AML-193 (cell line): ENCODE data around the gene SDF2L1.
"Not testable (repeated sequence)": the region's sequence is repeated elsewhere in the genome, so short reads cannot be mapped to it uniquely, and the experiment has no call there.

Experiments
- DNase-seq, 2 experiments: peaks; one replicate each; lab custom pipeline; 2025; lab: John Stamatoyannopoulos, UW

SDF2L1 gene, protein sequence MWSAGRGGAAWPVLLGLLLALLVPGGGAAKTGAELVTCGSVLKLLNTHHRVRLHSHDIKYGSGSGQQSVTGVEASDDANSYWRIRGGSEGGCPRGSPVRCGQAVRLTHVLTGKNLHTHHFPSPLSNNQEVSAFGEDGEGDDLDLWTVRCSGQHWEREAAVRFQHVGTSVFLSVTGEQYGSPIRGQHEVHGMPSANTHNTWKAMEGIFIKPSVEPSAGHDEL

DNA sequence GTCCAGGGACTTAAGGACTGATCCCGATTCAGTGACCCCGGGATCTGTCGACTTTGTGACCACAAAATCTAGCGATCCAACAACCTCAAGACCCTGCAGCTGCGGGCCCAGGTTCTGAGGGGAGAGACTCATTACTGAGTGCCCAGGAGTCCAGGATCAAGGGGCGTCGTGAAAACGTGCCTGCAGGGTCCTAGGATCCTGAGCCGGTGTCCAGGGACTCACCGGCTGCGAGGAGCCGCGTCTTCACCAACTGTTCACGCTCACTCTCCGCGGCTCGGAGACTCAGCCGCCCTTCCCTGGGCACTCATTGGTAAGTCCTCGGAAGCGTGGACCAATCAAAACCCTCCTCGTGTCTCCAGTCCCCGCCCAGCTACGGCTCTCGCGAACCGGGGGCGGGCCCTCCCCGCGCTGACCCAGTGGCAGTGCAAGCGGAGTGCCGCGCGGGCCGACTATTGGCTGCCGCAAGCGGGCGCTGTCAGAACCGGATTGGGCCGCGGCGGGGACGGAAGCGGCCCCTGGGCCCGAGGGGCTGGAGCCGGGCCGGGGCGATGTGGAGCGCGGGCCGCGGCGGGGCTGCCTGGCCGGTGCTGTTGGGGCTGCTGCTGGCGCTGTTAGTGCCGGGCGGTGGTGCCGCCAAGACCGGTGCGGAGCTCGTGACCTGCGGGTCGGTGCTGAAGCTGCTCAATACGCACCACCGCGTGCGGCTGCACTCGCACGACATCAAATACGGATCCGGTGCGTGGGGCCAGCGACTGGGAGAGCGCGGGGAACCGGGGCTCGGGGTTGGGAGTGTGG lies at the start of gene SDF2L1:
SDF2L1 (plus strand) TSS at position 514 of the 795 bp plus-strand sequence; CDS start at position 549, 35 bp downstream.
- peak; percentile 90 to 97 for DNase-seq

DNA sequence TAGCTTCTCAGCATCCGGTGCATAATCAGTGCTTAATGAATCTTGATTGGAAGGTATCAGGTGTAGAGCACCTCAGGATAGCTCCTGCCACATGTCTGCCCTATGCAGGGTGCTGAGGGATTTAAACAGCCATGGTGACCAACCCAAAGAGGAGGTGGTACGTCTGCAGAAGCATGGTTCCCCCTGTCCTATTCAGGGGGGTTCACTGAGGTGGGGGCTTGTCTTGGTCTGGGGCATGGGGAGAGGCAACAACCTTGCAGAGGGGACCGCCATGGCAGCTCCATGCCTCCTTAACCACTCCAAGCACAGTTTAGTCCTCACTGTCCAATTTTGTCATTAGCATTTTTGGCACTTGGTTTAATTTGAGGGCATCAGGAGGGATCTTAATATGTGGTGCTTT lies 49.7 kb upstream of the SDF2L1 start:
- DNase-seq: no peak

DNA sequence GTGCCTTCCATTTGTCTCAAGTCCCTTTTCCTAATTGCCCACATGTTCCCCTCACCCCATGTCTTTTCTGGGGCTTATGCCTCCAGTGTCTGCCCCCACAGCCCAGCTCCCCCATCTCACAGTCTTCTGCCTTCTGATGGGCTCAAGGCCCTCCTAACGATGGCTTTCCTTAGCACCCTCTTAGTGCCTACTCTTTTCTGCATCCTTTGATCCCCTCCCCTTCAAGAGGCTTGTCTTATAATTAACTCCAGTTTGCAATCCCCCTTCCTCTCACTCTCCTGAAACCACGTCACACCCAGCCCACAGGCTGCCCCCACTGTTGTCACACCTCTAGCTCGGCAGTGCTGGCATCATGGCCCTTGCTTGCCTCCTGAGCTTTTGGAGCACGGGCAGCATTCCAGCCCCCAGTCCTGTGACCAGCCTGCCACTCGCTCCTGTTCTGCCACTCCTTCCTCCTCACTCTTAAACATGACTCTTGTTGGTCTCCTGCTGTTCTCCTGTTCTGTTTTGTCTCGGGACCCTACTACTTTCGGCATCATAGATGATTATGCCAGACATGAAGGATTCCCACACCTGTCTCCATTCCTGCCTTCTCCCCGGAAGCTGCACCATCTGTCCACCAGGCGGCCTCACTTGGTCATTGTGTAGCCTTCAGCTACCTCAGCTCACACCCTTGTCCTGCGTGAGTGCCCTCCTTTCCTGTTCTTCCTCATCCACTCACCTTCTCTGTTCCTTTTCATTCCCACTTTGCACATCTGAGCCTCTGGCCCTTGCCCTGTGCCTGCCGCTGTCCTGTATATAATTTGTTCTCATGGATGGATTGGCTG lies 48.5 kb upstream of the SDF2L1 start:
- no peak for DNase-seq

DNA sequence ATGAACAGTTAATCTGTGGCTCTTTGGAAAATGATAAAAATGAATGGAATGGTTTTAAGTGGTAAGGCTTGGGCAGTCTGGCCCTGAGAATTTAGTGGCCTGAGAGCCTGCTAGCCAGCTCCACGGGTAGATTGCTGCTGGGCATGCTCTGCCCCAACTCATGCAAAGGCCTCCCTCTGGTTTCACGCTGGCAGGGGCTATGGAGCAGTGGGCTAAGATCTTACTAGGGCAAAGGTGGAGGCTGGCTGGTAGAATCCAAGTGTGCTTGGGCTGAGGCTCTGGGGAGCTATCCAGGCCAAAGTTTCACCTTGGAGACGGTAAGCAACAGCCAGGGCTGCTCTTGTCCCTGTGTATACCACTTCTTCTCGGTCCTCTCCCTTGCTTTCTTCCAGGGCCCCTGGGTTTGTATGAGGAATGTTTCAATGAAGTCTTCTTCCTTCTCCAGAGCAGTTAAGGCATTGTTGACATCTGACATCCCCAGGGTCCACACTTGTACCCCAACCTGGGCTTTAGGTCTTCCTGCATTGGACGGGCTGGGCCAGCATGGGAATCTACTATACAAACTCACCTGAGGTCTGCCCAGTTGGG lies 47.1 kb upstream of the SDF2L1 start:
- no peak for DNase-seq

DNA sequence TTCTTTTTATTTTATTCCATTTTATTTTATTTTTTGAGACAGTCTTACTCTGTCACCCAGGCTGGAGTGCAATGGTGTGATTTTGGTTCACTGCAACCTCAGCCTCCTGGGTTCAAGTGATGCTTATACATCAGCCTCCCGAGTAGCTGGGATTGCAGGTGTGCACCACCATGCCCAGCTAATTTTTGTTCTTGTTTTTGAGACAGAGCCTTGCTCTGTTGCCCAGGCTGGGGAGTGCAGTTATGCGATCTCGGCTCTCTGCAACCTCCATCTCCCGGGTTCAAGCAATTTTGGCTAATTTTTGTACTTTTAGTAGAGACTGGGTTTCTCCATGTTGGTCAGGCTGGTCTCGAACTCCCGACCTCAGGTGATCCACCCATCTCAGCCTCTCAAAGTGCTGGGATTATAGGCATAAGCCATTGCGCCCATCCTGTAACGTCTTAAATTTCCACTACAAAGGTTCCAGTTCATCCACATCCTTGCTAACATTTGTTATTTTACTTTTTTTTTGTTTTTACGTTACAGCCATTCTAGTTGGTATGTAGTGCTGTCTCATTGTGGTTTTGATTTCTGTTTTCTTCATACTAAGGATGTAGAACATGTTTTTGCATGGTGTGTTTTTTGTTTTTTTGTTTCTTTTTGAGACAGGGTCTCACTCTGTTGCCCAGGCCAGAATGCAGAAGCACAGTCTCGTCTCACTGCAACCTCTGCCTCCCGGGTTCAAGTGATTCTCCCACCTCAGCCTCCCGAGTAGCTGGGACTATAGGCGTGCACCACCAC lies 45.6 kb upstream of the SDF2L1 start:
- not testable (repeated sequence) for DNase-seq

DNA sequence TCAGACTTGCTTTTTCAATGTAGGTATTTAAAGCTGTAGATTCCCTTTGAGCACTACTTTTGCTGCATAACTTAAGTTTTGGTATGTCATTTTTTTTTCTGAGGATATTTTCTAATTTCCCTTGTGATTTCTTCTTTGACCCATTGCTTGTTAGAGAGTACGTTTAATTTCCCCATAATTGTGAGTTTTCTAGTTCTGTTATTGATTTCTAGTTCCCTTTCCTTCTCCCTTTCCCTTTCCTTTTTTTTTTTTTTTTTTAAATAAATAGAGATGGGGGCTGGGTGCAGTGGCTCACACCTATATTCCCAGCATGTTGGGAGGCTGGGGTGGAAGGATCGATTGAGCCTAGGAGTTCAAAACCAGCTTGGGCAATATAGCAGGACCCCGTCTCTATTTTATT lies 43.8 kb upstream of the SDF2L1 start:
- no peak for DNase-seq

DNA sequence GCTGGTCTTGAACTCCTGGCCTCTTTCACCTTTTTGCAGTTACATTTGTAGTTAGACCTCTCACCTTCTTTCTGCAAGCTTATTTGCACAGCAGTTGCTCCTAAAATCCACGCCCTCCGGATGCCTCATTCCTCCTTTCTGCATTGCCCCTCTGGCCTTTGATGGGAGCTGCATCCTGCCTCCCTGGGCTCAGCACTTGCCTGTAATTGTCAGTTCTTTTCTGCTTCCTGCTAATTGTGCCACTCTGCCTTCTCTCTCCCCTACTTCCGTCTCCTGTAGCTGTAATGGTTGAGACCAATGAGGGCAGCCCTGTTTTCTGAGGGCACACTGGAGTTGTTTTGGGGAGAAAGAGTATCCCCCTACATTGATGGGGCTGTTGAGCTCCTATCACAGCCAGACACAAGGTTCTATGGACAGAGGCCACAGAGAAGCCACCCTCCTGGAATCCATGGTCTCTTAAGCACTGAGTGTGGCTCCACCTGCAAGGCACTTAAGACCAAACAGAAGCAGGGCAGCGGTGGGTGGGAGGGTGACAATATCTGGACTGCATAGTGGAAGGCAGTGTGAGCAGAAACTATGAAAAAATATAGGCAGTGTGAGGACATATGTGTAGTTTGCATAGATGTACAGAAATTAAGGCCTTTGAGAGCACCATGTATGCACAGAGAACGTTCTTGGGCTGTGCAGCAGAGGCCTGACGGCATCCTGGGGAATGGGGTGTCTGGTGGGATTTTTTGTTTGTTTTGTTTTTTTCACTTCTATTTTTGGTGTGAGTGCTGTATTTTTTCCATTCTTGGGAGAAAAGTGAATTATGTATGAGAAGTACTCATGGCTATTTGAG lies 42.8 kb upstream of the SDF2L1 start:
- DNase-seq: no peak

DNA sequence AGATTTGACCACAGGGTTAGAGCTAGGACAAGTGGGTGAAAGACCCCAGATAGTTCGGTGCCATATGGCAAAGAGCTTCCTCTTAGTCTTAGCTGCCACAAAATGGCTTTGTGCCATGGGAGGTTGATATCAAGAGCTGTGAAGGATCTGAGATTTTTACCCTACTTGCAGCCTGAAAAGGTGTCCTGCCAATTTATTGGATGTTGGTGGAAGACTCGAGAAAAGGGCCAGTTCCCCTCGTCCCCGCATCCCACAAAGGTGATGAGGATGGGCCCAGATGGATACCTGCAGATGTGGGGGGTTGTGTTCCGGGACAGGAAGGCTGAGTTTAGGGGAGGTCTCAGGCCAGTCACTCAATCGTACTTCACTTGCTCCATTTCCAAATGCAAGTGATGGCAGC lies 39.5 kb upstream of the SDF2L1 start:
- DNase-seq: no peak

DNA sequence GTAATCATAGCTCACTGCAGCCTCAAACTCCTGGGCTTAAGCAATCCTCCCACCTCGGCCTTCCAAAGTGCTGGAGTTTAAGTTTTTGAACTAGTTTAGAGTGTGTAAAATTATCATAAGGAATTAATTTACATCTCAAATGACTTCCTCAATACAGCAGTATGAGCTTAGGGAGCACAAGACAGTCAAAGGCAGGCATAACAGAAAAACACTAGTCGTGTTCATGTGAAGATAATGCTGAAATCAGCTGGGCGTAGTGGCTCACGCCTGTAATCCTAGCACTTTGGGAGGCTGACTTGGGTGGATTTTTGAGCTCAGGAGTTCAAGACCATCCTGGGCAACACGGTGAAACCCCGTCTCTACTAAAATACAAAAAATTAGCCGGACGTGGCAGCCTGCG lies 38.1 kb upstream of the SDF2L1 start:
- no peak for DNase-seq

DNA sequence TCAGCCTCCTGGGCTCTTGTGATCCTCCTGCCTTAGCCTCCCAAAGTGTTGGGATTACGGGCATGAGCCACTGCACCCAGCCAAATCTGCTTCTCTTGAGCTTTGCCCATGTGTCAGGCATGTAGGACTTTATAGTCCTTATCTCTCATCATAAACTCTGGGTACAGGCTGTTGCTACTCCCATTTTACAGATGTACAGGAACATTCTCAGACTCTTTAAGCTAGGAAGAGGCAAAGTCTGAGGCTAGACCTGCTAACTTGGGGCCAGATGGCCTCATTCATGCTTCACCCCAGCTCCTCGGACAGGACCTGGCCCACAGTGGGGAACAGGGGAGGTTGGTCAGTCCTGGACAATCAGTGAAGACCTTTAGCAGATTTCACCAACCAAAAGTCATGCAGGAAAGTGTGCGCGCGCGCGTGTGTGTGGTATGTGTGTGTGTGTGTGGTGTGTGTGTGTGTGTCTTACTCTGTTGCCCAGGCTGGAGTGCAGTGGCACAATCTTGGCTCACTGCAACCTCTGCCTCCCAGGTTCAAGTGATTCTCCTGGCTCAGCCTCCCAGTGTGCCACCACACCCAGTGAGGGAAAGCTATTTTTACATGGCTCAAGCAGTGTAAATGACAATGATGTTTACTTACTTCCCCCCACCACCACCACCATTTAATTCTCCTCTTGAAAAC lies 36.1 kb upstream of the SDF2L1 start:
- DNase-seq: no peak

DNA sequence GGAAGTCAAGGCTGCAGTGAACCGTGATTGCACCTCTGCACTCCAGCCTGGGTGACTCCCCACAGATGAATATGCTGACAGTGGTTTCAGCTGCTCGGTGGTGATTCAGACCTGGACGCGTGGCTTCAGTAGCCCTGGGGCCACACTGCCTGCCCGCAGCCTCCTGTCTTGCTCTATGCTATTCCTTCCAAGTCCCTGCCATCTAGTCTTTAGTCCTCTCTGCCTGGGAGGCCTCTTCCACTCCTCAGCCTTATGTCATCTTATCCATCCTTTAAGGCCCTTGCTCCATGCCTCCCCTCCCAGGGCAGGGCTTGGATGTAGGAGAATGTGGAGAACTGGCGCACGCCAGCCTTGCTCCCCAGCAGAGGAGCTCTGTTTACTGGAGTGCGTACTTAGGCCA lies 35.3 kb upstream of the SDF2L1 start:
- no peak for DNase-seq

DNA sequence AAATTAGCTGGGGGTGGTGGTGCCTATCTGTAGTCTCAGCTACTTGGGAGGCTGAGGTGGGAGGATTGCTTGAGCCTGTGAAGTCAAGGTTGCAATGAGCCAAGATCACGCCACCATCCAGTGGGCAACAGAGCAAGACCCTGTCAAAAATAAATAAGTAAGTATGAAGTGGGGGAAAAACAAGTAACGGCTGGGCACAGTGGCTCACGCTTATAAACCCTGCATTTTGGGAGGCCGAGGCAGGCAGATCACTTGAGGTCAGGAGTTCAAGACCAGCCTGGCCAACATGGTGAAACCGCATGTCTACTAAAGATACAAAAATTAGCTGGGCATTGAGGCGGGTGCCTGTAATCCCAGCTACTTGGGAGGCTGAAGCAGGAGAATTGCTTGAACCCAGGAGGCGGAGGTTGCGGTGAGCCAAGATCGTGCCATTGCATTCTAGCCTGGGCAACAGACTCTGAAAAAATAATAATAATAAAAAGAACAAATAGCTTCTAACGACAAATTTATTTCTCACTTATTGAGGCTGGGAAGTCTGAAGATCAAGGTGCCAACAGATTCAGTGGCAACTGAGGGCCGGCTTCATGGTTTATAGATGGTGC lies 32.4 kb upstream of the SDF2L1 start:
- not testable (repeated sequence) for DNase-seq

DNA sequence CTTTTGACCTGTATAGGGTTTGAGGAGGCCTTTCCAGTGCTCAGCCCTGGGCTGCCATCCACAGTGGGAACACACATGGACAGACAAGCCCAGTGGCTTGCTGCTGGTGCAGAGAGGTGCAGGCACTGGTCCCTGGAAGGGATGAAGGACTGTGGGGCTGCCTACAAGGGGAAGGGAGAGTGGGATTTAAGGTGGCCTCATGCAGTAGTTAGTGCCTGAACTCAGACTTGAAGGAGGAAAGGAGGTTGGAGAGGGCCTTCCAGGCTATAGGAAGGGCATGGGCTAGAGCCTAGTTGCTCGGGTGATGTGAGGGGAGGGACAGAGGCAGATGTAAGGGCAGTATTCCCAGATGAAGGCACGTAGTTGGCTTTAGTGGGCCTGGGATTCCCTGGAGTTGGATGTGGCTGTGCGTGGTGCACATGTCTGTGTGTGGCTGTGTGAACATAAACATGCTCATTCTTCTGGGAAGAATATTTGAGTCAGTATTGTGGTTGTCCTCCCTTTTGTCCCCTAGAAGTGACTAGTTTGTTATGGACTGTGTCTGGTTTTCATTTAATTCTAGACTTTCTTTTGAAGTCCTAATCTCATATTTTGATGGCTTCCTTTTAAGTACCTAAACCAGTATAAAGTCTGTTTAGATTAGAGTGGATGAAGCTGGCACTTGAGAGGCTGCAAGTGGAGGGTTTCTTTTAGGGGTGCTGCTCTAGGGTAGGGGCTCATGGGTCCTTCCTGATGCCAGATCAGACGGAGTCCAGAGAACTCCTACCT lies 30.7 kb upstream of the SDF2L1 start:
- no peak for DNase-seq

DNA sequence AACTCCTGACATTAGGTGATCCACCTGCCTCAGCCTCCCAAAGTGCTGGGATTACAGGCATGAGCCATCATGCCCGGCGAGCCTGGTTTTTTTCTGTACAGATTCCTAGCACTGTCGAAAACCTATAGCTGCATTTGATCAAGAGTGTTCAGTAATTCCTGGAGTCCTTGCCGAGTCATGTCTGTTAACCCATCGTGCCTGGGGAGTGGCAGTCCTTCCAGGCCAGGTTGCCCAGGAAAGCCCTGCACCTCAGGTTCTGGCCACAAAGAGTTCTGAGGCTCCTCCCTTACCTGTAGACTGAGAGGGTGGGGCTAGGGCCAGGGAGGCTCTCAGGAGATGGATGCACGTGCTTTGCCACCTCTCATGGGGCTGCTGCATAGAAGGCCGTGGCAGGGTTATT lies 29.2 kb upstream of the SDF2L1 start:
- no peak for DNase-seq

DNA sequence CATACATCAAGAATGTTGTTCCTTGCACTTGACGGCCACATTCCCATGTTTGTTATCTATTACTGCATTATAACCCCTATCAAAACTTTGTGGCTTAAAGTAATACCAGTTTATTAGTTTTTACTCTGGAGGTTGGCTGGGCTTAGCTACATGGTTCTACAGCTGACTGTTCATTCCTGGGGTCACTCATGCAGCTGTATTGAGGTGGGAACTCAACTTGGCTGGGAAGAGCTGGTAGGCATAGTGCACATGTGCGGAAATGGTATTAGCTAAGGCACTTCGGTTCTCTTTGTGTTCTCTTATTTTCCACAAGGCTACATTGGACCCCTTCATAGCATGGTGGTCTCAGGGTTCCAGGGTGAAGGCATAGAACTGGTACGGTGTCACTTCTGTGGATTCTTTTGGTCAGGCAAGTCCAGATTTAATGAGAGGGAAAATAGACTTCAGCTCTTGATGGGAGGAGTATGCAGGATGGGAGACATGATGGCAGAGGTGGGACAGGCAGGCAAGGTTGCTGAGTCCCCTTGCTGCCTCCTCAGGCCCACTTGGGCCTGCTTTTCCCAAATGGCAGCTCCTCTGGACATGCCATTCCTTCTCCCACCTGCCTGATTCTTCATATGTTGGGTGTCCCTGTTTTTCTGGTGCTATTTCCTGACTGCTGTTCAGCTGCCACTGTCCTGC lies 28.4 kb upstream of the SDF2L1 start:
- no peak for DNase-seq

DNA sequence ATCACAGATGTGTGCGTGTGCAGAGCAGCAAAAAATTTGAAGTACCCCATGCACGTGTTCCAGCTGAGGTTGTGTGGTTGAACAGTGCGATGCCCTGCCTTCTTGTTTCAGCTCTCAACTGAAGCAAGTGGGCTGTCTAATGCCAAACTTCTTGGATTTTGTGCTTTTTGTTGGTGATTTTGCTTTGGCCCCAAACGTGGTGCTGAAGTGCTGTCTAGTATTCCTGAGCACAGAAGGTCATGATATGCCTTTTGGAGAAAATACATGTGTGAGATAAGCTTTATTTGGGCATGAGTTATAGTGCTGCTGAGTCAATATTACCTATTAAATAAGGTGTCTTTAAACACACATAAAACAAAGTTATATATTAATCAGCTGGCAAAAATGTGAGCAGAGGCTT lies 26.4 kb upstream of the SDF2L1 start:
- no peak for DNase-seq

DNA sequence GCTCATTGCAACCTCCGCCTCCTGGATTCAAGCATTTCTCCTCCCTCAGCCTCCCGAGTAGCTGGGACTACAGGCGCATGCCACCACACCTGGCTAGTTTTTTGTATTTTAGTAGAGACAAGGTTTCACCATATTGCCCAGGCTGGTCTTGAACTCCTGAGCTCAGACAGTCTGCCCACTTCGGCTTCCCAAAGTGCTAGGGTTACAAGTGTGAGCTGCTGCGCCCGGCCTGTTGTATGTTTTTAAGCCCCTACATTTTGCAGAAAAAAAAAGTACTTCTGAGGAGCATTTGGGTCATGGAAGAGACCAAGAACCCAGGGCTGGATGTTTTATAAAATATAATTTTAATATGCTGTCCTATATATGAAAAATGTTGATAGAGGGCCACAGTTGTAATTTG lies 24.8 kb upstream of the SDF2L1 start:
- not testable (repeated sequence) for DNase-seq

DNA sequence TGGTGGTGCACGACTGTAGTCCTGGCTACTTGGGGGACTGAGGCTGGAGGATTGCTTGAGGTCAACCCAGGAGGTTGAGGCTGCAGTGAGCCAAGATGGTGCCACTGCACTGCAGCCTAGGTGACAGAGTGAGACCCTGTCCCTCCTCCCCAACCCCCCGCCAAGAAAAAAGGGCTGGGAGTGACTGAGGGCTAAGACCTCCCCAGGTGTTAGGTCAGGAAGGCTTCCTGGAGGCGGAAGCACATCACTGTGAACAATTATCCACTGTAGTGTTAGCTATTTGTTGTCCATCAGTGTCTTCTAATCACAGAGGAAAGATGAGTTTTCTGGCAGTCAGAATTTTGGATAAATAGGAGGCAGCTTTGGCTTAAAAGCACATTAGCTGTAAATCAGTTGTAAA lies 21.1 kb upstream of the SDF2L1 start:
- DNase-seq: no peak
